A549 (cell line): Measurements from ENCODE around the gene PRRX2.

ENCODE experiments used
- BHLHE40 ChIP-seq: IDR thresholded peaks from 2 replicates; pipeline ENCODE4 v1.6.1; 2012; ENCODE audit warnings: low read depth, low read length, inconsistent platforms
- CEBPB ChIP-seq, 2 experiments: fragments of >200 bp in 1 of 2; sonication (Bioruptor Twin) in 1 of 2; formaldehyde crosslinking in 1 of 2; IDR thresholded peaks; 2 replicates each; pipeline ENCODE4 v1.6.1; 2012 to 2016
- CTCF ChIP-seq: fragments of >200 bp; sonication (Bioruptor Twin); formaldehyde crosslinking; IDR thresholded peaks from 3 replicates; pipeline ENCODE4 v1.5.1; 2016
- ELK1 ChIP-seq: fragments of 150-350 bp; IDR thresholded peaks from 2 replicates; pipeline ENCODE4 v1.6.1; 2014; ENCODE audit warnings: low read depth, mild to moderate bottlenecking, low read length
- EP300 ChIP-seq, 2 experiments: fragments of >200 bp; sonication (Bioruptor Twin); formaldehyde crosslinking; IDR thresholded peaks; 2 replicates in 1 of 2; 3 replicates in 1 of 2; pipeline ENCODE4 v1.6.1; 2016 to 2017
- FOSB ChIP-seq: fragments of 250-450 bp; sonication (Bioruptor Pico); IDR thresholded peaks from 2 replicates; pipeline ENCODE4 v1.5.0; 2020; ENCODE audit warnings: mild to moderate bottlenecking, moderate library complexity
- HDAC2 ChIP-seq: fragments of 200-600 bp; sonication (generic); IDR thresholded peaks from 2 replicates; pipeline ENCODE4 v1.6.1; 2016
- HOXB5 ChIP-seq: fragments of 250-450 bp; sonication (Bioruptor Pico); IDR thresholded peaks from 2 replicates; pipeline ENCODE4 v1.5.0; 2020; ENCODE audit warnings: mild to moderate bottlenecking, moderate library complexity
- MAFK ChIP-seq: fragments of 450-650 bp; IDR thresholded peaks from 2 replicates; pipeline ENCODE4 v1.6.1; 2014; ENCODE audit not compliant: partially characterized antibody
- MAX ChIP-seq: IDR thresholded peaks from 2 replicates; pipeline ENCODE4 v1.6.1; 2012
- MAZ ChIP-seq: fragments of 150-350 bp; IDR thresholded peaks from 2 replicates; pipeline ENCODE4 v1.6.1; 2014; ENCODE audit warnings: antibody characterized with exemption, low read depth, low read length, borderline replicate concordance
- POLR2A ChIP-seq: IDR thresholded peaks from 2 replicates; pipeline ENCODE4 v1.6.1; 2012; ENCODE audit warnings: mild to moderate bottlenecking, low read length
- RAD21 ChIP-seq, 2 experiments: fragments of >200 bp in 1 of 2; sonication (Bioruptor Twin) in 1 of 2; formaldehyde crosslinking in 1 of 2; IDR thresholded peaks in 1 of 2; conservative IDR thresholded peaks in 1 of 2; 2 replicates in 1 of 2; 3 replicates in 1 of 2; pipeline ENCODE4 v1.6.1; 2012 to 2018; ENCODE audit warnings: inconsistent platforms in 1 of 2
- USF2 ChIP-seq: fragments of 450-650 bp; IDR thresholded peaks from 2 replicates; pipeline ENCODE4 v1.6.1; 2014; ENCODE audit warnings: antibody characterized with exemption

- TF ChIP-seq HOXB5 (CRISPR knock-in tag) = no peak
- TF ChIP-seq POLR2A = no peak
- no peak for TF ChIP-seq MAX
- no peak for TF ChIP-seq CTCF
- no peak for TF ChIP-seq ELK1
- TF ChIP-seq MAFK = no peak
- TF ChIP-seq MAZ = no peak
- TF ChIP-seq RAD21 (conservative IDR thresholded peaks at IDR 0.05 in 1 of 2, IDR thresholded peaks at IDR 0.05 in 1 of 2) = no peak
- TF ChIP-seq USF2 = no peak
- no peak for TF ChIP-seq FOSB (CRISPR knock-in tag)
- no peak for TF ChIP-seq EP300 (IDR thresholded peaks at IDR 0.05)
- no peak for TF ChIP-seq HDAC2
- TF ChIP-seq BHLHE40 = no peak
- TF ChIP-seq CEBPB (IDR thresholded peaks at IDR 0.05) = no peak
Measured at GRCh38 chr9:129661029-129661428, 4.4 kb upstream of the PRRX2 start.
